Suppressor macrophage treated with lipopolysaccharide for 1 hour (primary cell): ENCODE results near the gene CDH16.
"Not testable (repeated sequence)": the region's sequence is repeated elsewhere in the genome, so short reads cannot be mapped to it uniquely, and the experiment has no call there.

Source experiments
- DNase-seq, 3 donors: peaks; one replicate each; pipeline ENCODE4 v3.0.0-alpha.2; 2020 to 2022

The CDH16 gene

DNA sequence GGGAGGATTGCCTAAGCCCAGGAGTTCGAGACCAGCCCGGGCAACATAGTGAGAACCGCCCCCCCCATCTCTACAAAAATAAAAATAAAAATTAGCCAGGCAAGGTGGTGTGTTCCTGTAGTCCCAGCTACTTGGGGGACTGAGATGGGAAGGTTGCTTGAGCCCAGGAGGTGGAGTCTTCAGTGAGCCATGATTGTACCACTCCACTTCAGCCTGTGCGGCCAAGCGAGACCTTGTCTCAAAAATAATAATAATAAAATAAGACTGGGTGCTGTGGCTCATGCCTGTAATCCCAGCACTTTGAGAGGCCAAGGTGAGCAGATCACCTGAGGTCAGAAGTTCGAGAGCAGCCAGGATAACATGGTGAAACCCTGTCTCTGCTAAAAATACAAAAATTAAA, 26.9 kb downstream of the CDH16 start:
- no peak for DNase-seq

DNA sequence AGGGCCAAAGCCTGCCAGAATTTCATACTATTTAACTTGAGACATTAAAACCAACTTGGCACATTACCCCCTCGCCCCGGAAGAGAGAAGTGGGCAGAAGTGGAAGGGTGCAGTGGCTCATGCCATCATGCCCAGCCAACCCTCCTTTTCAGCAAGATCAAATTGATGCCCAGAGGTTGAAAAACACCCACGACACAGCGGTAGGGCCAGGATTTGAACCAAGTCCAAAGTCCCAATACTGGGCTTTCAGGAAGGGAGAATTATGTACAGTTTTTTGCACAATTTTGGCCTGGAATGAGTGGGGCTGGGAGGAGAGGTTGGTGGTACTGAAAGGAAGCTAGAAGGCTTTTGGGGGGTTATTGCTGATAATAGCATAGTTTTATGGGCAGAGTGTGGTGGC, 27.3 kb downstream of the CDH16 start:
- no peak for DNase-seq

DNA sequence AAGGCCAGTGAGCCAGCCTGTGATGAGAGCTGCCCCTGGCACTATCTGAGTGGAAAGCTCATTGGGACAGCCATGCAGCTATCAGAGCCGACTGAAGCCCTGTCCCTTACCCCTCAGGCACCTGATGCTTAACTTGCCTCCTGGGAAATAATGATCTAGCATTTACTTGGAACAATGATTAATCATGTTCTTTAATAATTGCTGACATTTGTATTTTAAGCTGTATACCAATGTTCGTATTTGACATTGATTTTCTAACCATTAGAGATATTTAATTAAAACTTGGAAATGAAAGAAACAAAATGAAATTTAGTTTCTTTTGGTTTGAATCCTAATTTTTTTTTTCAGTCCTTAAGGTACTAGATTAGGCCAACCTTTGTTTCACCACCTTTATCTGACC, 27.9 kb downstream of the CDH16 start:
- DNase-seq: no peak

DNA sequence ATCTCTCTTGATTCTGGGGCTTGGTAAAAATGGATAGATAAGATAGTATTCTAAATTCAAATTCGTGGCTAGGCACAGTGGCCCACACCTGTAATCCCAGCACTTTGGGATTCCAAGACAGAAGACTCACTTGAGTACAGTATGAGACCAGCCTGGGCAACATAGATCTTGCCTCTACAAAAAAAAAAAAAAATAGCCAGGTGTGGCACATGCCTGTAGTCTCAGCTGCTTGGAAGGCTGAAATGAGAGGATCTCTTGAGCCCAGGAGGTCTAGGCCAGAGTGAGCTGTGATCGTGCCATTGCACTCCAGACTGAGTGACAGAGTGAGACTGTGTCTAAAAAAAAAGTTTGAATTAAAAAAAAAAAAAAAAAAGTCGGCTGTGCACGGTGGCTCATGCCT, 29.1 kb downstream of the CDH16 start:
- DNase-seq: no peak

DNA sequence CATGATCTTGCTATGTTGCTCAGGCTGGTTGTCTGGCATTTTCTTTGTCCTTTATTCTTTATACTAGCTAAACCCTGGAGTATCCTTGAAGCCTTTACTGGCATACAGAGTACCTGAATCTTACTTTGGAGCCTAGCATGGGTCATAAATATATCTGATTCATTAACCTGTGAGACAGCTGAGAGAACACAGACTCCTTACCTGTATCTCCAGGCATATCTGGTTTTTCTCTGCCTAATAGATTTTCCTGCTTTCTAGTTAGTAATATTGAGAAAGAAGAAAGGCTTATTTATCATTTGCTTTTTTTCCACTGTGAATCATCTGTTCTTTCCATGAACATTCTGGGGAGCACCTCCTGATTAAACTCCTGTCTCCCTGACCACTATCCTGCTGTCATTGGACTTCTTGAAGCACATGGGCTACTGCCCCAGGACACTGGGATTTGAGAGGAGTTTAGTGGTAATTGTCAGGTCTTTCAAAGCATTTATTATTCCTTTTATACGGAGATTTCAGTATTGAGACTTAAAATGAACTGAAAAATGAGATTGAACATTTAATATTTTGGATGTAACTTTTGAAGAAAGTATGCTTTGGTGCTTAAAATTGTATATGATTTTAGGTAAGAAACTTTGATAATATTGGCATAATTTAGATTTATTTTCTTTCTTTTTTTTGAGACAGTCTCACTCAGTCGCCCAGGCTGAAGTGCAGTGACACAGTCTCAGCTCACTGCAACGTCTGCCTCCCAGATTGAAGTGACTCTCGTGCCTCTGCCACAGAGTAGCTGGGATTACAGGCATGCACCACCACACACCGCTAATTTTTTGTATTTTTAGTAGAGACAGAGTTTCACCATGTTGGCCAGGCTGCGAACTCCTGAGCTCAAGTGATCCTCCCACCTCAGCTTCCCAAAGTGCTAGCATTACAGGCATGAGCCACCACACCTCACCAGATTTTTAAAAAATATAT, 29.8 kb downstream of the CDH16 start:
- DNase-seq: no peak

DNA sequence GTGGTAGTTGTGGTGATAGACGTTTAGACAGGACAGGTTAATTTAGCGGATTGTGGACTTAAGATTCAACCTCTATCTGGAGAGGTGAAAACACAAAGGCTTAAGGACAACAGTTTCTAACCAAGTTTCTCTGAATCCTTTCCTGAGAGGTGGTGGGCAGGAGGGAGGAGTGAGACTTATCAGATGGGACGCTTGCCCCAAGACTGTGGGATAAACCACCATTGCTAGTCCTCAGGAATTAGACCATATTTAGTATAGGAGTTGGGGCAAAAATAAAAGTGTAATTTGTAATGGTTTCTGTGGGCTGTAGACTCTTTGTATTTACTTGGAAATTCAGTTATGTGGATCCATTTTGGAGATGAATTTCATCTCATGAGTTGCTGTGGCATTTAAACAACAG, 31.8 kb downstream of the CDH16 start:
- DNase-seq: no peak

DNA sequence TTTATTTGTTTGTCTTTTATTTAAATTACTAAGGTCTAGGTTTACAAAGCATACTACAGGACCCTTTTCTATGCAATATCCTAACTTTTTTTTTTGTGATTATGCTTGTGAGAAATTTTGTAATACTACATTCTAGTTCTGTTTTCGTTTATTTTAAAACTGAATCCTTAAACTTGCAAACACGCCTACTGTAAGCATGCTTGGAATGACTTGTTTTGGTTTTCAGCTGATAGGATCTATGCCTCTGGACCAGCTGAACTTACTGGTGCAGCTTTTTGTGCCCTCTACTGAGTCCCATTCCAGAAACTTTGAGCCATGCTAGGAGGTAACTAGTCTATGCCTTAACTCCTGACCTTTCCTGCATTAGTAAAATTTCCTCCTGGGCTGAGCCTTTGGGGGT, 32.4 kb downstream of the CDH16 start:
- no peak for DNase-seq

GRCh38 chr16:66885491-66885890, 33.2 kb downstream of the CDH16 start:
- DNase-seq: no peak

DNA sequence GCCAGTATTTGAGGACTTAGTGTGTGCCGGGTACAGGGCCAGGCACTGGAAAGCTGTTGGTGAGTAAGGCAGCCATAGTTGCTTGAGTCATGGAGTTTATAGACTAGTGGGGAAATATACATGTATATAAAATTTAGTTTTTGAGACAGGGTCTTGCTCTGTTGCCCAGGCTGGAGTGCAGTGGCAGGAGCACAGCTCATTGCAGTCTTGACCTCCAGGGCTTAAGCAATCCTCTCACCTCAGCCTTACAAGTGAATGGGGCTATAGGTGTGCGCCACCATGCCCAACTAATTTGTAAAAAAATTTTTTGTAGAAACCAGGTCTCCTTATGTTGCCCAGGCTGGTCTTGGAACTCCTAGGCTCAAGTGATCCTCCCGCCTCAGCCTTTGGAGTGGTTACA, 36.0 kb downstream of the CDH16 start:
- DNase-seq: no peak

DNA sequence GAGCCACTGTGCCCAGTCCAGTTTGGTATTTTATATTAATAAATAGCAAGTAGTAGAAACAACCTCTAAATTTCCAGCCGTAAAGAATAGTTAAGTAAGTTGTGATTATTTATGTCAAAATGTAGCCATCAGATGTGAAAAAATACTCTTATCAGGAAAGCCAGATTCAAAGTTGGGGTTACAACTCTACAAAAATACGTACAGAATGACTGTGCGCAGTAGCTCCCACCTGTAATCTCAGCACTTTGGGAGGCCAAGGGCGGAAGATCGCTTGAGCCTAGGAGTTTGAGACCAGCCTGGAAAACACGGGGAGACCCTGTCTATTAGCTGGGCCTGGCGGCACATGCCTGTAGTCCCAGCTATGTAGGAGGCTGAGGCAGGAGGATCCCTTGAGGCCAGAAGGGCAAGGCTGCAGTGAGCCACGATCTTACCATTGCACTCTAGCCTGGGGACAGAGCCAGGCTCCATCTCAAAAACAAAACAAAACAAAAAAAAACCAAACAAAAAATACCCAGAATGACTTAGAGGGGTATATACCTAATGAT, 36.6 kb downstream of the CDH16 start:
- no peak for DNase-seq

DNA sequence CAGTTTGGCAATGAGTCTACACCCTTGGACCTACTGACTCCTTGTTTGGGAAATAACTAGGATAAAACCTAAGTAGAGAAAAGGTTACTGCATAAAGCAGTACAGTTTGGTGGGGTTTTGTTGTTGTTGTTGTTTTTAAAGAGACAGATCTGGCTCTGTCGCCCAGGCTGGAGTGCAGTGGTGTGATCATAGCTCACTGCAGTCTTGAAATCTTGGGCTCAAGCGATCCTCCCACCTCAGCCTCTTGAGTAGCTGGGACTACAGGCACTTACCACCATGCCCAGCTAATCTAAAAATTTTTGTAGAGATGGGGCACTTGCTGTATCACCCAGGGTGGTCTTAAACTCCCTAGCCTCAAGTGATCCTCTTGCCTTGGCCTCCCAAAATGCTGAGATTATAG, 37.1 kb downstream of the CDH16 start:
- DNase-seq: no peak

GRCh38 chr16:66881014-66881417, 37.7 kb downstream of the CDH16 start:
- peak in 1 of 3 donors; percentile 31 for DNase-seq

GRCh38 chr16:66880288-66881013, 38.2 kb downstream of the CDH16 start, which contains the start of gene PDP2:
TSS of gene PDP2 (plus strand) at chr16:66880515. CDS start at chr16:66884285, 3,770 bp downstream.
- DNase-seq: peak; percentile 92 to 95 (median 92)

GRCh38 chr16:66878067-66878466, 40.6 kb downstream of the CDH16 start:
- peak; percentile 79 to 83 (median 83) for DNase-seq

DNA sequence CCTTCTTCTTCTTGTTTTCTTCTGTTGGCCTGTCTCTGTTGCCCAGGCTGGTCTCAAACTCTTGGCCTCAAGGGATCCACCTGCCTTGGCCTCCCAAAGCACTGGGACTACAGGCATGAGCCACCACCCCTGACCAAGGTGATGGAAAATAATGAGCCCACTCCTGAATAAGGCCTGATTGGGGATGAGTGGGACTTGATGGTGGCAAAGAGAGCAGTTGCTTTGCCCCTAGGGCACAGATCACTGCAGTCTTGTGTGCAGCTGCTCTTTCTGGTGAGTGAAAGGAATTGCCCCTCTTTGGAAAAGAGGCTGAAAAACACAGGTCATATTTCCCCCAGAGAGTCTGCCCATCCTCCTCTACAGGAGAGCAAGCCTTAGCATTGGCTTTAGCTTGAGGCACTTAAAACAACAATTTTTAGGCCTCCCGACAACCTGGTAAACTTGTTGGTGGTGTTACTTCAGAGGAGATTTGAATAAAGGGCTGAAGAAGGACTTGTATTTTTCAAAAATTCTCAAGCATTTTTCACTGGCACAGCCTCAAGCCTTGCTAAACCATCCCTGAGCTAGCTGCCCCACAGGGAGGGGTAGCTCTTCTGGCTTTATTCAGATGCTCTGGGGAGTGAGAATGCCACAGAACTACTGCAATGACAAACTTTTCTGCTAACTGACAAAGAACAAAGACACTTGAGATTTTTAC, 44.5 kb downstream of the CDH16 start:
- peak in 1 of 3 donors; percentile 13 for DNase-seq

- DNase-seq: no peak
Observed at GRCh38 chr16:66873685-66874055, 45.0 kb downstream of the CDH16 start.

DNA sequence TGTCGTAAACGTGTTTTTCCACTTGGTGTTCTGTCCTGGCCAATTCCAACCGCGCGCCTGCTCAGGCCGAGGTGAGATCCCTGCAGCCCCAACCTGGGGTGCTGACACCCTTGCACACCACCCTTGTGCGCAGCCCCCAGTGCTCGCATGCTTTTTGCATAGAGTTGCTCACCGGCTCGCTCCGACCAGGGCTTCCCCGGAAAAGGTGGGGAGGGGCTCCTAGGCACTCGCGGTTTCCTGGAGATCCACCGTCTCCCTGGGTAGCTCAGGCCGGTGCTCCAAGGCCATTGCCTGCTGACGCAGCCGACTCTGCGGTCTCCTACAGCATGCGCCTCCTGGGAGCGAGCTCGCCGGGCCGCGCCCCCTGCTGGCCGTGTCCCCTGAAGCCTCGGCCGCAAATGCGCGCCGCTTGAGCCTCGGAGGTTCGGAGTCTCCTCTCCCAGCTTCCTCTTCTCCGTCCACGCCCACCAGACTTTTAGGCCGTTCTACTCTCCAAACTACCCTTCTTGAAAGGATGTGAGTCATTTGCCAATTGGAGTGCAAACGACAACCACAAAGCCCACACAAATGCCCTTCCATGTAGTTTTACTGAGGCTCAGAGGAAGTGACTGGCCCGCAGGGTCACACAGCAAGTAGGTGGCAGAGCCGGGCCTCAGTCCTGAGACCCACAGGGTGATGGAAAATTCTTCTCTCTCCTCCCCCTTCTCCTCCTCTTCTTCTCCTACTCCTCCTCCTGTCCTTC, 45.6 kb downstream of the CDH16 start:
- peak; percentile 99 to 100 (median 100) for DNase-seq

DNA sequence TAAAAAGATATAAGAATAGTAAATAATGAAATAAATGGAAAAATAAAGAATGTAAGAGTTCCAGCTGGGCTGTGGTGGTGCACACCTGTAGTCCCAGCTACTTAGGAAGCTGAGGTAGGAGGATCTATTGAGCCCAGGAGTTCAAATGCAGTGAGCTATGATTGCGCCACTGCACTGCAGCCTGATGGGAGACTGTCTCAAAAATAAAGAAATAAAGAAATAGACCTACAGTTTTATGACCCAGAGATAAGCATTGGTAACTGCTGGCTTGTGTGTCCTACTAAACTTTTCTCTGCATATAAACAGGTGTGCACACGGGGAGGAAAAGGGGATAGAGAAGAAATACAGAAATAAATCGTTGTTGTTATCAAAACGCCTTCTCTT, 46.1 kb downstream of the CDH16 start:
- DNase-seq: no peak

DNA sequence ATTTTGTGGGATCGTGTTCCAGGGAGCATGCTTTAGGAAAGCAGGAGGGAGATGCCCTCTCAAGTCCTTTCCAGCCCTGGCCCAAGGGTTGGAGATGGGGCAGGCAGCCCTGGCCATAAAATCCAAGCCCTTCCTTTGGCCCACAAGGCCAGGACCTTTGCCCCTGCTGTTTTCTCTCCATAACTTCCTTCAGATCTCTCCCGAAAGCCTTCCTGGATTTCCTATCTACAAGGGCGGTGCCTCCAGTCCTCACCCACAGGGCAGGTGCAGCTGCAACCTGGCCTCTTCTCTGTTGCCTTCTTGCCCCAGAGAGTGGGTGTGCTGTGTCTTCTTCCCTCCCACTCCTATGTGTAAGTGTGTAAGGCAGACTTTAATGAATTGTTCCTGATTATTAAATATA, 46.8 kb downstream of the CDH16 start:
- no peak for DNase-seq

GRCh38 chr16:66871363-66871762, 47.3 kb downstream of the CDH16 start:
- DNase-seq: not testable (repeated sequence)

- peak in 1 of 3 donors; percentile 12 for DNase-seq
Observed at GRCh38 chr16:66869424-66869823, 49.3 kb downstream of the CDH16 start.

DNA sequence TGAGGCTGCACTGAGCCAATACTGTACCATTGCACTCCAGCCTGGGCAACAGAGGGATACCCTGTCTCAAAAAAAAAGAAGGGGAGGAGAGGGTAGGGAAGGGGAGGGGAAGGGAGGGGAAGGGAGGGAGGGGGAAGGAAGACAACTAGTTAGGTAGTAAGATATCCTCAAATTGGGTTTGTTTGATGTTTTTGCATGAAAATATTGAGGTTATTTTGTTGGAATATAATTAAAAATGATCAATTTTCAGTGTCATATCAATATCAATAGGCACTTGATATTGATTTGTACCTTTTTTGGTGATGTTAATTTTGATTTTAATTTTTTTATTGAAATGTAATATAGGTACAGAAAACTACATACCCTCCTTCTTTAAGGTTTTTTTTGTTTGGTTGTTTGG, 55.0 kb downstream of the CDH16 start:
- no peak for DNase-seq
